CD4-positive, alpha-beta T cell treated with Interleukin-21 for 1 hour (primary cell): Measurements from ENCODE around the gene SPRED2.

ENCODE experiments used
- DNase-seq: peaks from one replicate; pipeline ENCODE4 v3.0.0-alpha.2; 2020

Gene SPRED2

GRCh38 chr2:65438137-65438899, 5.9 kb upstream of the SPRED2 start:
- DNase-seq, result no peak

- no peak for DNase-seq
These were observed 5.2 kb upstream of the SPRED2 start for GRCh38 chr2:65437392-65438135.

- no peak for DNase-seq
These were observed 4.4 kb upstream of the SPRED2 start for GRCh38 chr2:65436824-65437221.

DNA sequence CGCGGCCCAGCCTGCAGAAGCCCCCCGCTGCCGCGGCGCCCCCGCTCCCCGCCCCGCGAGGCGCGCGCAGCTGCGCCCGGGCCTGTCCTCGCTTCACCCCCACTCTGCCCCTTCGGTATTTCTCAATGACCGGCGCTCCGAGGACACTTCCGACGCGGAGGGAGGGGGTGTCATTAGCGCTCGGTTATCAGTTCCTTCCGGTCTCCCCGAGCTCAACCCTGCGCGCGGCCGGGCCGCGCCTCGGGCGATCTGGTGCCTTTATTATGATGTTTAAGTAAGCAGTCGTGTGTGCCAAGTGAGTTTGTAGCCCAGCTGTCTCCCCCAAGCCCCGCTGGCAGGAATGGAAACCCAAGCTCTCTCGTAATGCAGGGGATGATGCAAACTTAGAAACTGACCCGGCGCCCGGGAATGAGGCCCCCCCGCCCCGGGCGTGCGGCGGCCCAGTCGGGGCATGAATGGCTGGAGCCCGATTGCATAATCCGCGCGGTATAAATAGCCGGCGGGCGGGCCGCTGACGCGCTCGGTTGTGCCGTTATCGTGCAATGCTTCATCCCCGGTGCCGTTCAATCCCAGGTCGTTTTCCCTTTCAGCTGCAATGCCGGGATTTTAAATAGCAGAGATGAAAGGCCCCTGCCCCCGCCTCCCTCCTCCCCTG, 3.9 kb upstream of the SPRED2 start:
- peak; percentile 47 for DNase-seq

DNA sequence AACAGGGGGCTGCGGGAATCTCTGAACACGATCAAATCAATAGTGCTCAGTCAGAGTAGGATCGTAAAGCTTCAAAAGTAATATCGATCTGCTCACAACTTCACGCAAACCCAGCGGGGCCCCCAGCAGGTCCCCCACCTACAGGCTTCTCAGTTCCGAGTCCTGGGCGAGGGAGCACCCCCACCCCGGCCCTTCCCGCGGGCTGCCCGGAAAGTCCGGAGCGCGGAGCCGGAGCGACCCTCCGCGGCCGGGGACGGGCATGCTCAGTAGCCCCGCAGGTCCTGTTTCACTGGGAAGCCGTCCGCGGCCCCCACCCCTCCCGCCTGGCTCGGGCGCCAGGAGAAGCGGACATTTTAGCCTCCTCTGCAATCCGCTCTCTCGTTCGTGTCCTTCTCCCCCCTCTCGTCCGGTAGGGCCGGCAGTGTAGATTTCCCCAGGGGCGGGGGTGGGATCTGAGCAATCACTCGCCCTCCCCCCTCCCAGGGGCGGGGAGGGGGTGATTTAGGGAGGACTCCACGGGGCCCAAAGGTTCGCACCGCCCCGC, 3.3 kb upstream of the SPRED2 start:
- DNase-seq, result peak; percentile 41

DNA sequence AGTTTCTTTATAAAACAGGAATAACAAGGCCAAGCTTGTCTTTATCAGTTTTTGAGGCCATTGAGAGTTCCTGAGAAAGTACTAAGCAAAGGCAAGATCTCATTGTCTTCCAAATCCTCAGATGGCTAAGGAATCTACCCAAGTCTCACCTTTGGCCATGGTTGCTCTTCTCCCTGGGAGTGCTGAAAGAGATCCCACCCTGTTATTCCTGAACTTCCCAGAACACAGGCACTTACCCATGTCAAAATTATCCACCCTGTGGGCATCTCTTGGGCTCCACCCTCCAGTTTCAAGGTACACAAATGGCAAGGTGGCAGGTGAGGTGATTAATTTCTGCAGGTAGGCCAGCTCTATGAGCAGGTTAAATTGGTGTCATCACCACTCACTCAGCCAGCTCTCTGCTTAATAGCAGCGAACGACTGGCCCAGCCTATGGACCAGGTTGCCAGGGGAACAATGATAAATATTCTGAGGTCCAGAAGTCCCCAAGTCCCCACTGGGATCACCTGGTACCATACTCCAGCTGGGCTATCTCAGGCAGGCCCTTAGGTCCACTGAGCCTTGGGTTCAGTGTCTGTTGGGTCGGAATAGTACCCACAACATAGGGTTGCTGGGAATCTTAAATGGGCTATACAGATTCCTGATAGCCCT, 2.3 kb upstream of the SPRED2 start:
- no peak for DNase-seq

DNA sequence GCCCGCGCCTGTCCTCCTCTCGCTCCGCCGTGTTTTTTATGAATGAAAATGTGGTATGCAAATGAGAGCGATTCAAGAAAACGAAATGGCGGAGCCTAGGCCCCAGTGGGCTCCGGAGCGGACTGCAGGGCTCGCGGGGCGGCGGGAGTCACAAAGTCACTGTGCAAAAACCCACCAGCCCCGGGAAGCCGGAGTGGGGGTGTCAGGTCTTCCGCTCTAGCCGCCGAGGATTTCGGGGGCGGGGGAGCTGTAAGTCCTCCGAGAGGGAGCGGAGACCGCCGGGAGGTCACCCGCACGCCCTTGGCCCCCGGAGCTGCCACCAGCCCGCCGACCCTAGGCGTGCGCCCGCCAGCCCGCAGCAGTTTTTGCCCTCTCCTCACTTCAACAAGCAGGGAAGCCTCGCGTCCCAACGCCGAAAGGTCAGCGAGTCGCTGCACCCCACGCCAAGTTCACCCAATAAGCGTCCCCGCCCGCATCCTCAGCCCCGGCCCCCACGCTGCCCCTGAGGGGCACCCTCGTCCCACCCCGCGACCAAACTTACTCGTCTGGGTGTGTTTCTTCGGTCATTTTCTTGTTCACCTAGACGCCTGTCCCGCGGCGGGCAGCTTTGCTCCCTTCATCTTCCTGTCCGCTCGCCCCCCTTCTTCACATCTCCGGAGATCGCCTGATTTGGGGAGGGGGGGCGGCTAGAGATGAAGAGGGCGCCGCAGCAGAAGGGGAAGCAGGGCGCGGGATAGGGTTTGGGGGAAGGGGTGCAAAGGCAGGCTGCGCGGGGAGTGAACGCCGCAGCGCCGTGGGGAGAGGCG, 775 bp downstream of the SPRED2 start:
- peak; percentile 49 for DNase-seq

DNA sequence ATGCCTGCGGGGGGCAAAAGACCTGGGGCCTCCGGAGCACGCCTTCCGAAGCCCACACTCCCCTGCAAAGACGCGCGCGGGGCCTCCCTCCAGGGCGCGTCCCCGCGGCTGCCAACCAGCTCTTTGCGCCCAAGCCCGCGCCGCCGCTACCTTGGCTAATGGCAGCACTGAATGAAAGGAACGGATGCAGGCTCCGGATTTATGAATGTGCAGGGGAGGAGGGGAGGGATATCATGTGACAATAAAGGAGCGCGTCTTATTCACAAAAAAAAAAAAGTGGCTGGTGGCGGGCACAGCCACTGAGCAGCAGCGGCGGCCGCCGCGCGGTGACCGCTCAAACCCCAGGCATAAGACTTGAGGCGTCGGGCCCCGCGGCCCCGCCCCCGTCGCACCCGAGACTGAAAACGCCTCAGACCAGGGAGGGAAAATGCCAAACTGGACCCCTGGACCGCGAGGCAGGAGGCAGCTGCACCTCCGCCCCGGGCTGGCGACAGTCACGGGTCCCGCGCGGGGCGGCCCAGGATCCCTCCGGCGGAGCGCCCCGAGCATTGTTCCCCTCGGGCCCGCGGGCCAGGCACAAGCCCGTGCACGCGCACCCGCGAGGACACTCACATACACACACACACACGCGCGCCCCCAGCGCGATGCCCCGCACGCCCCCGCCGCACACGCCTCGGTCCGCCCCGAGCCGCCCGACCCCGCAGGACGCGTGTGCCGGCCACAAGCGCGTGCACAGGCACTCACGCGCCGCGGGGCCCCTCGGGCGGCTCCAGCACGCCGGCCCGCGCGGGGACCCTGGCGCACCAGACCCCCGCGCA, 1.6 kb downstream of the SPRED2 start:
- peak; percentile 69 for DNase-seq

DNA sequence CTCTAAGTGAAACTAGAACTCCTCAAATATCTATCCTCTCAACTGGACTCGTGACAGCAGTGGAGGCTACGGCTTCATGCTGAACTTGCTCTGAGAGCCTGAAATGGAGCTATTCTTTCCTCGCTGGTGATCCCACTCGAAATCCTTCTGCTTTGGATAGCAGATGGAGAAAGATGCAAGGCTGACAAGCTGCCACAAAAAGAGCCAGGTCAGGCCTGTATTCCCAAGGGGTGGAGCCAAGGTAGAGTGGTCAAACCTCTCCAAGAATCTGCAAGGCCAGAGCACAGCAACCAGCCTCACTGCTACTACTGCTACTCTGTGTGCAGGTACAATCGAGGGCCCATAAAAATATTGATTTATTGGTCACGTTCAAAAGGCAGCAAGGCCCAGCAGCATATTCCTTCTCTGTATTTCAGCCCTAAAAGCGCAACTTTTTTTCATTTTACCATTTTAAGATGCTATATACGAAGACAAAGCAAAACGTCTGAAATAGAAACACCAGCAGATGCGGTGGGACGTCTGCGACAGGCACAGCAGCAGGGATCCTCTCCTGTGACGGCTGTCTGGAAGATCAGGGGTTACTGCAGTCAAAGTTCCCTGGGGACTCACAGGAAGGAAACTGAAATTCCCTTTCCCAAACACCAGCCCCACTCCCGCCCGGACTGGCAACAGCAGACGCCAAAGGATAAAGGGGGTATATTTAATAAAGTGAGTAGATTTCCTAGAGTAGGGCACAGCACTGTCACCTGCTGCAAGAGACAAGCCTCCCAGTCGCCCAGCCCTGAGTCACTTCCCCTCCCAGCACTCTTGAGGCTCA, 2.4 kb downstream of the SPRED2 start:
- DNase-seq, result no peak

- DNase-seq, result no peak
These were observed 4.9 kb downstream of the SPRED2 start for GRCh38 chr2:65427532-65427931.

GRCh38 chr2:65425276-65425675, 7.1 kb downstream of the SPRED2 start:
- DNase-seq, result no peak

- no peak for DNase-seq
These were observed 8.0 kb downstream of the SPRED2 start for GRCh38 chr2:65424391-65424790.

- DNase-seq, result no peak
These were observed 11.0 kb downstream of the SPRED2 start for GRCh38 chr2:65421432-65421748.

- DNase-seq, result no peak
These were observed 11.5 kb downstream of the SPRED2 start for GRCh38 chr2:65420712-65421431.

DNA sequence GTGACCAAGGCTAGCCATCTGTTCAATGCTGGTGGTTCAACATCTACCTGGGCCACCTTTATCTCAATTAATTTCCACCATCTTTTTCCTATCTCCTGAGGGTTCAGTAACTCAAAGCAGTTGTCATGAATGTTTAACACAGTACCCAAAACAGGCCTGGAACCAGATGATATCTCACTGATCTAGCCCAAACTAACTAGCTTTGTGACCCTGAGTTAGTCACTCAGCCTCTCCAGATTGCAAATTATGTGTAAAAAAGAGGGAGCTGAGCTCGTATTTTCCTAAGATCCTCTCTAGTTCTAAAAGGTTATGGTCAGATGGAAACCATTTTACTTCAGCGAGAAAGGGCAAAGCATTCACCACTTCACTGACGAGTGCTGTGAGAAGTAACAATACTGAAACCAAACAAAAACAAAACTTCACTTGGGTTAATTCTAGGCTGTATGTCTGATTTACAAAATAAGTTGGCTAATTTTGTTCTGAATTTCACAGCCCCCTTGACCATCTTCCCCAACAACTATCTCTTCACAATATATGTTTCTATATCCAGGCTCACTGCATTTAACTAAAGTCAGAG, 14.8 kb downstream of the SPRED2 start:
- no peak for DNase-seq

- DNase-seq, result no peak
These were observed 15.5 kb downstream of the SPRED2 start for GRCh38 chr2:65416945-65417344.

DNA sequence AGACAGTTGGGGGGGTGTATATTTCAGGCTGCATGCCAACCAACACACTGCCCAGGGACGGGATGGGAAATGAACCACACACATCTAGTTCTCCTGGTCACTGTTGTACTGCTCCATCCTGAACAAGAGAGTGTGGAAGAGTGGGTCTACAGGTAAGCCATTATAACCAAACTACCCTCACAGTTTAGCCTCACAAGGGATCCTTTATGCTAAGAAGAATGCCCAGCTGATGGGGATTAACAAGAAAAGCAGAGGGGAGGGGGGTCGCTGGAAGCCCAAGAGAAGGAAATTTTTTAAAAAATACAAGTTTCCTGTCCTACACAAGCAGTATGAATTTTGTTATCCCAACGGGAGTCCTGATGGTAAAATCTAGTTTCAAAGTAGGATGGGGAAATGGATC, 16.1 kb downstream of the SPRED2 start:
- DNase-seq, result no peak

DNA sequence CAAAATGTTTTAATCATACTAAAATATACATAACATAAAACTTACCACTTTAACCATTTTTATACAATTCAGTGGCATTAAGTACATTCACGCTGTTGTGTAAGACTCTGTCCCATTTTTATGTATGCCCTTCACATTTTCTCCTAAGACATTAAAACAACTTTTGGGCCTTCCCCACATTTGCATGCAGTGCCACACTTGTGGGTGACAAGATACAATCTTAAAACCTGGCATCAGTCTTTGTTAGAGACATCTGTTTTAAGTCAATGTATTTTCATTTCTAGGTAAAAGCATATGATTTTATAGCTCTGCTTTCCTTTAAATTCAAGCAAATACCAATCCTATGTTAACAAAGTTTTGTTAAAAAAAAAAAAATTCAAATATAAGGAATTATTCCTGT, 17.3 kb downstream of the SPRED2 start:
- no peak for DNase-seq

- no peak for DNase-seq
These were observed 18.8 kb downstream of the SPRED2 start for GRCh38 chr2:65413610-65414009.

- DNase-seq, result no peak
These were observed 19.3 kb downstream of the SPRED2 start for GRCh38 chr2:65413106-65413505.
